Dermis blood vessel endothelial cell (primary cell): ENCODE measurements around the gene CDKN1A. TPM values are rescaled to one million over a fixed set of nuclear protein-coding genes. Genes with fewer than 3 reads are reported as not detected.

Source experiments
- DNase-seq: peaks from one replicate; pipeline ENCODE4 v3.0.0; 2010
- total RNA-seq: library from RNA; depleted of rRNA; stranded (reverse); fragments of >200 nt; gene quantifications from 2 replicates; pipeline ENCODE4 v1.2.3, GENCODE V29; 2014

Gene CDKN1A
- total RNA-seq, 1 donor from 2014 or later, result 141 TPM

DNA sequence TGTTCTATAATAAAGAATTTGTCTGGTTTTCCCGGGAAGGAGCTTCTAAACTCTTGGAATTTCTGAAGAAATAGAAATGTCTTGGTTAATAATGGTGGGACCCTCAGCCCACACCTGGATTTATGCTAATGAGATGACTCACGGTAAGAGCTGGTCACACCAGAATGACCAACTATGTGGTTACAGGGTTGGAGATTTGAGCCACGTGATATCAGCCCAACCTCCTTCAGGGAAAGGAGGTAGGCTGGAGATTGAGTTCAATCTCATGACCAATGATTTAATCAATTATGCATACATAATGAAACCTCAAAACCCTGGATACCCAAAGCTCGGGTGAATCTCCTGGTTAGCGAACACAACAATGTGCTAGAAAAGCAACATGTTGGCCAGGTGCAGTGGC is 22.1 kb upstream of the CDKN1A start:
- no peak for DNase-seq

DNA sequence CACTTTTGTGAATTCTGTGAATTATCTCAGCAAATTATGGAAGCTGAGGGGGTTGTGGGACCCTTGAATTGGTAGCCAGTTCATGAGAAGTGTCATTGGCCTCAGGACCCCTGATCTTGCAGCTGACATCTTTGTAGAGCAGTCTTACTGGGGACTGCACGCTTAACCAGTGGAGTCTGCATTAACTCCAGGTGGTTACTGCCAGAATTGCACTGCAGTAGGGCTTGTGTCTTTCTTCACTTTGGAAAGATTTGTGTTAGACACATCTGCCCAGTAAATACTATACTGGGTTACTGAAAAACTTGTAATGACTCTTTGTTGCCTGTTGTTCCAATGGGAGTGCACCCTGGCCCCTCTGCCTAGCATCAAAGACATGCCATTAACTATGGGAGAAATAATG is 21.2 kb upstream of the CDKN1A start:
- DNase-seq, result no peak

GRCh38 chr6:36657942-36658544 is 20.5 kb upstream of the CDKN1A start:
- peak; percentile 25 for DNase-seq

GRCh38 chr6:36659271-36659670 is 19.2 kb upstream of the CDKN1A start:
- no peak for DNase-seq

DNA sequence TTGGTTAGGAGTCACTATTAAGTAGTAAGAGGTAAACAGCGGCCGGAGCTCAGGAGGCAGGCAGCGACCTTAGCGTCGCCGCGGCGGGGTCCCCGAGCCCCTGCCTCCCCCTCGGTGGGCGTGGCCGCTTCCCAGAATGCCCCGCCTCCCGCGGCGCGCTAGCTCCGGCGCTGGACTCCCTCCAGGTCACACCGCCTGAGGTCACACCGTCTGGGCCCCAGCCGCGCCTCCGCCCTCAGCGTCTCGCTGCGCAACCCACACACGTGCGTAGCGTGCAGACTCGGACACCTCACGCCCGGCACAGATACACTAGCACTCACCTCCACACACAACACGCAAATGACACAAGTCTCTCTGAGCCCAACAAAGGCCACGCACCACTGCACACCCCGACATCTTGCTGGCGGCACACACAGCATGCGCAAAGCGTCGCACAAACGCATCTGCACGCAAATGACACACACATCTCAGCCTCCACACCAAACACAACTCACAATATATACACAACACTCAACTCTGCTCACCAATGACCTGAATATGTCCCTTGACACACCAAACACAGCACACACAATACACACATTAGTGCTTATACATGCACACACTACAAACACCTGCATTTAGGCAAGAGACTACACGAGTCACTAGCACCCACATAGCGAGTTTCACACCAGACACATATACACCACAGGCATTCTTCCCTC is 17.6 kb upstream of the CDKN1A start:
- peak; percentile 44 for DNase-seq

GRCh38 chr6:36662380-36662779 is 16.1 kb upstream of the CDKN1A start:
- DNase-seq, result no peak

- no peak for DNase-seq
Observed at GRCh38 chr6:36662827-36663256, 15.7 kb upstream of the CDKN1A start.

GRCh38 chr6:36663504-36664446 is 14.7 kb upstream of the CDKN1A start:
- DNase-seq, result no peak

DNA sequence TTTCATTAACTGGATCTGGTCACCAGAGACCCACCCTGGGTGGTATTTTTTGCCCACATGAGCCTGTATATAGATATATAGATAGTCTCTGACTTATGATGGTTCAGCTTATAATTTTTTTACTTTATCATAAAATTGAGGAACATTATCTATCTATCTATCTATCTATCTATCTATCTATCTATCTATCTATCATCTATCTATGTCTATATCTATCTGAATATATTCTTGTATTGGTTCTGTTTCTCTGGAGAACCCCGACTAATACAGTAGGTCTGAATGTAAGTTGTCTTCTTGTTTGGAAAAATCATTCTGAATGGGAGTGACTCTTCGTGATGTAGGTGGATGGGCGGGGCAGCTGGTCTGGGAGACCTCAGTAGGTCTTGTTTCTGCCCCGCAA is 13.3 kb upstream of the CDKN1A start:
- DNase-seq, result no peak

- DNase-seq, result no peak
Observed at GRCh38 chr6:36666287-36666686, 12.2 kb upstream of the CDKN1A start.

DNA sequence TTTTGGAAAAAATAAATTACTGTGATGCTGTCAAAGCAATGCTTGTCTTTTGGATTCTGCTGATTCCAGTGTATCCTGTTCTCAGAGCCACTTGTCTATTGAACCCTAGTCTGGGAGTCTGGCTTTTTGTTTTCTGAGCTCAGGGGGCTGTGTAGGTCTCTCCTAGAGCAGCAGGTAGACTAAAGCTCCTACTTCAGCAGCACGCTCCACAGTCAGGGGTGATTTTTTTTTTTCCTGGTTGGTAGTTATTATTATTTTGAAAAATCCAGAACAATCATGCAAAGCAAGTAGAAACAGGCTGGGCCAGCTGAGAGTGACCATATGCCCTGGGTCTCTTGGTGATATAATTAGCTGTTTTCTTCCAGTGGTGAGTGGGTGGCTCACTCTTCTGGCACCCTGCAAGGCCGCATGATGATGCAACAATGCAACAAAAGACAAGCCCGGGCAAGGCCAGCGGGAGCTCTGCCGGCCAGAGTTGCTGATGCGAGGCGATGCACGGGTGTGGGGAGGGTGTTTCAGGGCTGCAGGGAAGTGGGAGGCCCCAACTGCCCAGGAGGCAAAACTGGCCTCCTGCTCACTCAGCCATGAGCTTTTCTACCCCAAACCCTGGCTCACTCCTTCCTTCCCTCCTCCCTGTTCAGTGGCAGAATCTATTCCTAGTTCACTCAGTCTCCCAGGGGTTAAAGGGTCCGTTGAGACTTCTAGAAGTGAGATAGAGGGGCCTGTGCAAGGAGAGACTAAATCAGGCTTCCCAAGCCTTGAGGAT is 11.5 kb upstream of the CDKN1A start:
- peak; percentile 74 for DNase-seq

- no peak for DNase-seq
Observed at GRCh38 chr6:36668591-36668990, 9.9 kb upstream of the CDKN1A start.

DNA sequence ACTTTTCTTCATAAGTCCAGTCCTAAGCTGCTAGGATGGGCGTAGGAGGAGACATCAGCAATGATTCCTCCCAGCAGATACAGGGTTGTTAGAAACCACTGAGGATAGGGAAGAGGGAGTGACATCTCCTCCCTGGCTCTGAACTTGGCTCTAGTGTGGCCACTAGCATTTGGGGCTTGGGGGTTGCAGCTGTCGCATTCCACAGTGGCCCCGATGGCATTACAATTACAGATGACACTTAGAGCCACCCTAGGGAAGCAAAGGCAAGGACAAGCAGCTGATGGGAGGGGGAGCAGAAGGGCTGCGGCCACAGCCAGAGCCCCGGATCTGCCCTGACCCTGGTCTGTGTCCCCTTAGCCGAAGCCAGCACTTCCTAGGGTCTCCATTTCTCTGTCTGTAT is 9.5 kb upstream of the CDKN1A start:
- no peak for DNase-seq

DNA sequence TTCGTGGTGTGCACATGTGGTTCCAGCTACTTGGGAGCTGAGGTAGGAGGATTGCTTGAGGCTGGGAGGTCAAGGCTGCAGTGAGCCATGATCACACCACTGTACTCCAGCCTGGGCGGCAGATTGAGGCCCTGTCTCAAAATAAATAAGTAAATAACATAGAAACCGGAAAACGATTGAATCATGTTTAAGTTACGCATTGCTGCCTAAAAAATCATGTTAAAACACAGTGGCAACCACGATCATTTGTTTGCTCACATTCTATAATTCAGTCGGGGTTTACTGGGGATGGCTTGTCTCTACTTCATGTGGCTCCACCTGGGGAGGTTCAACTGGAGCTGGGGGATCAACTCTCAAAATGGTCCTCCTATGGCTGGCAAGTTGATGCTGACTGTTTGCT is 8.2 kb upstream of the CDKN1A start:
- DNase-seq, result no peak

GRCh38 chr6:36671687-36672375 is 6.7 kb upstream of the CDKN1A start:
- no peak for DNase-seq

DNA sequence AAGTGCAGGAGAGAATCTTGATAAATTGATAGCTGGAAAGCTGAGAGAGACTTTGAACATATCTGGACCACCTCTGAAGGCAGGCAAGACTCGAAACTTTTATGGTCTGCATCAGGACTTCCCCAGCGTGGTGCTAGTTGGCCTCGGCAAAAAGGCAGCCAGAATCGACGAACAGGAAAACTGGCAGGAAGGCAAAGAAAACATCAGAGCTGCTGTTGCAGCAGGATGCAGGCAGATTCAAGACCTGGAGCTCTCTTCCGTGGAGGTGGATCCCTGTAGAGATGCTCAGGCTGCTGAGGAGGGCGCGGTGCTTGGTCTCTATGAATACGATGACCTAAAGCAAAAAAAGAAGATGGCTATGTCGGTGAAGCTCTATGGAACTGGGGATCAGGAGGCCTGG is 4.6 kb upstream of the CDKN1A start:
- no peak for DNase-seq

- DNase-seq, result no peak
Observed at GRCh38 chr6:36674942-36675341, 3.6 kb upstream of the CDKN1A start.

- peak; percentile 55 for DNase-seq
Observed at GRCh38 chr6:36676141-36677058, 2.1 kb upstream of the CDKN1A start.

DNA sequence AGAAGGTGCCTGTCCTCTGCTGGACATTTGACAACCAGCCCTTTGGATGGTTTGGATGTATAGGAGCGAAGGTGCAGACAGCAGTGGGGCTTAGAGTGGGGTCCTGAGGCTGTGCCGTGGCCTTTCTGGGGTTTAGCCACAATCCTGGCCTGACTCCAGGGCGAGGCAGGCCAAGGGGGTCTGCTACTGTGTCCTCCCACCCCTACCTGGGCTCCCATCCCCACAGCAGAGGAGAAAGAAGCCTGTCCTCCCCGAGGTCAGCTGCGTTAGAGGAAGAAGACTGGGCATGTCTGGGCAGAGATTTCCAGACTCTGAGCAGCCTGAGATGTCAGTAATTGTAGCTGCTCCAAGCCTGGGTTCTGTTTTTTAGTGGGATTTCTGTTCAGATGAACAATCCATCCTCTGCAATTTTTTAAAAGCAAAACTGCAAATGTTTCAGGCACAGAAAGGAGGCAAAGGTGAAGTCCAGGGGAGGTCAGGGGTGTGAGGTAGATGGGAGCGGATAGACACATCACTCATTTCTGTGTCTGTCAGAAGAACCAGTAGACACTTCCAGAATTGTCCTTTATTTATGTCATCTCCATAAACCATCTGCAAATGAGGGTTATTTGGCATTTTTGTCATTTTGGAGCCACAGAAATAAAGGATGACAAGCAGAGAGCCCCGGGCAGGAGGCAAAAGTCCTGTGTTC is 1.3 kb upstream of the CDKN1A start:
- peak; percentile 37 for DNase-seq

DNA sequence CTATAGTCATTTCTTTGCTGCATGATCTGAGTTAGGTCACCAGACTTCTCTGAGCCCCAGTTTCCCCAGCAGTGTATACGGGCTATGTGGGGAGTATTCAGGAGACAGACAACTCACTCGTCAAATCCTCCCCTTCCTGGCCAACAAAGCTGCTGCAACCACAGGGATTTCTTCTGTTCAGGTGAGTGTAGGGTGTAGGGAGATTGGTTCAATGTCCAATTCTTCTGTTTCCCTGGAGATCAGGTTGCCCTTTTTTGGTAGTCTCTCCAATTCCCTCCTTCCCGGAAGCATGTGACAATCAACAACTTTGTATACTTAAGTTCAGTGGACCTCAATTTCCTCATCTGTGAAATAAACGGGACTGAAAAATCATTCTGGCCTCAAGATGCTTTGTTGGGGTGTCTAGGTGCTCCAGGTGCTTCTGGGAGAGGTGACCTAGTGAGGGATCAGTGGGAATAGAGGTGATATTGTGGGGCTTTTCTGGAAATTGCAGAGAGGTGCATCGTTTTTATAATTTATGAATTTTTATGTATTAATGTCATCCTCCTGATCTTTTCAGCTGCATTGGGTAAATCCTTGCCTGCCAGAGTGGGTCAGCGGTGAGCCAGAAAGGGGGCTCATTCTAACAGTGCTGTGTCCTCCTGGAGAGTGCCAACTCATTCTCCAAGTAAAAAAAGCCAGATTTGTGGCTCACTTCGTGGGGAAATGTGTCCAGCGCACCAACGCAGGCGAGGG is 594 bp upstream of the CDKN1A start:
- peak; percentile 28 for DNase-seq
